Measurements from ENCODE around the gene TNRC6B.
"Not testable (repeated sequence)": the region's sequence is repeated elsewhere in the genome, so short reads cannot be mapped to it uniquely, and the experiment has no call there.

The TNRC6B gene

GRCh38 chr22:40368836-40369235, 191.1 kb downstream of the TNRC6B start:
- Histone ChIP-seq H3K36me3 (peaks cover 37% of the 10 kb centered on the region), H3K9me3 (no peaks in the 10 kb centered on the region), H3K4me1 (peaks cover 12% of the 10 kb centered on the region), H3K4me3 (ENCODE audit: low read depth, low read length) (no peak overlapping the region), H3K27me3 (no peaks in the 10 kb centered on the region)
- no peak for TF ChIP-seq CTCF (IDR thresholded peaks at IDR 0.05; ENCODE audit: low read depth, low read length)
- DNase-seq = no peak

GRCh38 chr22:40374567-40374966, 196.8 kb downstream of the TNRC6B start:
- no peaks in the 10 kb centered on the region for H3K9me3 ChIP-seq
- no peak for TF ChIP-seq CTCF (IDR thresholded peaks at IDR 0.05; ENCODE audit: low read depth, low read length)
- no peak overlapping the region for H3K4me3 ChIP-seq (ENCODE audit: low read depth, low read length)
- no peak for DNase-seq
- peaks cover 2% of the 10 kb centered on the region; the same call in 1 of the 2 replicates for H3K36me3 ChIP-seq
- no peaks in the 10 kb centered on the region for H3K27me3 ChIP-seq
- H3K4me1 ChIP-seq = peaks cover 12% of the 10 kb centered on the region

GRCh38 chr22:40376149-40376548, 198.4 kb downstream of the TNRC6B start:
- no peak for TF ChIP-seq CTCF (IDR thresholded peaks at IDR 0.05; ENCODE audit: low read depth, low read length)
- DNase-seq = no peak
- 0 out of 2 replicates have a peak, but pooled peaks cover 2% of the 10 kb centered on the region for H3K36me3 ChIP-seq
- no peaks in the 10 kb centered on the region for H3K27me3 ChIP-seq
- H3K4me3 ChIP-seq (ENCODE audit: low read depth, low read length) = no peak overlapping the region
- peaks cover 12% of the 10 kb centered on the region for H3K4me1 ChIP-seq
- H3K9me3 ChIP-seq = no peaks in the 10 kb centered on the region

GRCh38 chr22:40377931-40378330, 200.2 kb downstream of the TNRC6B start:
- Histone ChIP-seq H3K4me3 (ENCODE audit: low read depth, low read length) (no peak overlapping the region), H3K4me1 (peaks cover 5% of the 10 kb centered on the region), H3K36me3 (0 out of 2 replicates have a peak, but pooled peaks cover 2% of the 10 kb centered on the region), H3K27me3 (no peaks in the 10 kb centered on the region), H3K9me3 (no peaks in the 10 kb centered on the region; the same call in 1 of the 2 replicates)
- DNase-seq = no peak
- no peak for TF ChIP-seq CTCF (IDR thresholded peaks at IDR 0.05; ENCODE audit: low read depth, low read length)

- DNase-seq, H3K36me3 ChIP-seq: not testable (repeated sequence)
These were observed 200.7 kb downstream of the TNRC6B start for GRCh38 chr22:40378448-40378847.

GRCh38 chr22:40381461-40381860, 203.7 kb downstream of the TNRC6B start:
- Histone ChIP-seq H3K4me3 (ENCODE audit: low read depth, low read length) (no peak overlapping the region), H3K36me3 (0 out of 2 replicates have a peak, but pooled peaks cover 2% of the 10 kb centered on the region), H3K9me3 (no peaks in the 10 kb centered on the region; the same call in 1 of the 2 replicates), H3K27me3 (no peaks in the 10 kb centered on the region), H3K4me1 (no peaks in the 10 kb centered on the region)
- no peak for TF ChIP-seq CTCF (IDR thresholded peaks at IDR 0.05; ENCODE audit: low read depth, low read length)
- DNase-seq = no peak

More at GRCh38 chr22:40378448-40378847, 200.7 kb downstream of the TNRC6B start:
- H3K4me1 ChIP-seq; H3K4me3 ChIP-seq (ENCODE audit: low read depth, low read length); H3K27me3 ChIP-seq; H3K9me3 ChIP-seq: not testable (repeated sequence)

GRCh38 chr22:40383905-40384304, 206.2 kb downstream of the TNRC6B start:
- Histone ChIP-seq H3K9me3 (no peaks in the 10 kb centered on the region; the same call in 1 of the 2 replicates), H3K4me1 (no peaks in the 10 kb centered on the region), H3K36me3 (0 out of 2 replicates have a peak, but pooled peaks cover 2% of the 10 kb centered on the region), H3K4me3 (ENCODE audit: low read depth, low read length) (no peak overlapping the region), H3K27me3 (no peaks in the 10 kb centered on the region)
- TF ChIP-seq CTCF (IDR thresholded peaks at IDR 0.05; ENCODE audit: low read depth, low read length) = no peak
- DNase-seq = no peak

All from BE2C (cell line).